NCI-H2029 treated with DMSO at 0.1 percent for 48 hours (cell line): ENCODE results near the gene SLC22A1.
"Not testable (repeated sequence)": the region's sequence is repeated elsewhere in the genome, so short reads cannot be mapped to it uniquely, and the experiment has no call there.

Experiments
- DNase-seq: peaks from one replicate; lab custom pipeline; 2025; lab: John Stamatoyannopoulos, UW

The SLC22A1 gene

GRCh38 chr6:160093946-160094345 lies 27.7 kb upstream of the SLC22A1 start:
- DNase-seq: no peak

- no peak for DNase-seq
Measured at GRCh38 chr6:160095146-160095845, 26.3 kb upstream of the SLC22A1 start.

GRCh38 chr6:160101277-160102205 lies 20.1 kb upstream of the SLC22A1 start:
- no peak for DNase-seq

GRCh38 chr6:160102399-160102798 lies 19.2 kb upstream of the SLC22A1 start:
- no peak for DNase-seq

GRCh38 chr6:160102956-160103824 lies 18.4 kb upstream of the SLC22A1 start:
- DNase-seq: no peak

- no peak for DNase-seq
Measured at GRCh38 chr6:160103825-160104100, 17.9 kb upstream of the SLC22A1 start.

GRCh38 chr6:160104821-160105517 lies 16.6 kb upstream of the SLC22A1 start:
- DNase-seq: no peak

GRCh38 chr6:160106010-160106409 lies 15.6 kb upstream of the SLC22A1 start:
- no peak for DNase-seq

GRCh38 chr6:160106701-160107100 lies 14.9 kb upstream of the SLC22A1 start:
- DNase-seq: no peak

- DNase-seq: no peak
Measured at GRCh38 chr6:160108077-160108476, 13.5 kb upstream of the SLC22A1 start.

- DNase-seq: no peak
Measured at GRCh38 chr6:160110586-160111123, 11.0 kb upstream of the SLC22A1 start.

GRCh38 chr6:160111806-160112205 lies 9.8 kb upstream of the SLC22A1 start:
- DNase-seq: no peak

GRCh38 chr6:160112628-160113299 lies 8.9 kb upstream of the SLC22A1 start:
- DNase-seq: no peak

- DNase-seq: not testable (repeated sequence)
Measured at GRCh38 chr6:160114536-160114935, 7.1 kb upstream of the SLC22A1 start.

- no peak for DNase-seq
Measured at GRCh38 chr6:160115421-160115820, 6.2 kb upstream of the SLC22A1 start.

GRCh38 chr6:160116411-160116810 lies 5.2 kb upstream of the SLC22A1 start:
- no peak for DNase-seq

GRCh38 chr6:160117137-160117536 lies 4.5 kb upstream of the SLC22A1 start:
- DNase-seq: no peak

- DNase-seq: no peak
Measured at GRCh38 chr6:160118620-160119229, 2.9 kb upstream of the SLC22A1 start.

GRCh38 chr6:160120087-160120486 lies 1.5 kb upstream of the SLC22A1 start:
- DNase-seq: no peak

GRCh38 chr6:160121981-160122380 lies 366 bp downstream of the SLC22A1 start:
- DNase-seq: no peak

- no peak for DNase-seq
Measured at GRCh38 chr6:160122744-160123143, 1.1 kb downstream of the SLC22A1 start.
